Glutamatergic neuron (in vitro differentiated cells): ENCODE results near the gene SPON1. TPM values are rescaled to one million over a fixed set of nuclear protein-coding genes. Genes with fewer than 3 reads are reported as not detected.
"Not testable (repeated sequence)": the region's sequence is repeated elsewhere in the genome, so short reads cannot be mapped to it uniquely, and the experiment has no call there.

ENCODE experiments used
- DNase-seq: peaks from one replicate; pipeline ENCODE4 v3.0.0; 2022
- H3K27ac Mint-ChIP-seq: one replicate; pipeline ENCODE4 v1.8.0; 2020; ENCODE audit warnings: mild to moderate bottlenecking, mixed read lengths, inconsistent platforms; ENCODE audit not compliant: unreplicated experiment
- H3K27me3 Mint-ChIP-seq: one replicate; pipeline ENCODE4 v1.8.0; 2020; ENCODE audit warnings: mild to moderate bottlenecking, moderate library complexity, mixed read lengths, inconsistent platforms; ENCODE audit not compliant: unreplicated experiment
- H3K36me3 Mint-ChIP-seq: one replicate; pipeline ENCODE4 v1.8.0; 2020; ENCODE audit warnings: mild to moderate bottlenecking, mixed read lengths, inconsistent platforms; ENCODE audit not compliant: unreplicated experiment
- H3K4me1 Mint-ChIP-seq: one replicate; pipeline ENCODE4 v1.8.0; 2020; ENCODE audit warnings: mild to moderate bottlenecking, low read depth, mixed read lengths, inconsistent platforms; ENCODE audit not compliant: unreplicated experiment
- H3K4me3 Mint-ChIP-seq: one replicate; pipeline ENCODE4 v1.8.0; 2020; ENCODE audit warnings: mild to moderate bottlenecking, mixed read lengths, inconsistent platforms; ENCODE audit not compliant: unreplicated experiment
- H3K9me3 Mint-ChIP-seq: one replicate; pipeline ENCODE4 v1.8.0; 2020; ENCODE audit warnings: mild to moderate bottlenecking, moderate library complexity, mixed read lengths, inconsistent platforms; ENCODE audit not compliant: unreplicated experiment
- CTCF ChIP-seq: fragments of 200-600 bp; sonication (generic); IDR thresholded peaks from one replicate; pipeline ENCODE4 v1.5.0; 2021; ENCODE audit not compliant: partially characterized antibody, unreplicated experiment
- total RNA-seq: library from RNA; stranded (reverse); fragmentation: NEBNext Ultra II Directional; extraction: Animal tissue kit (Norgen Biotek cat#: 25700); gene quantifications from one replicate; pipeline ENCODE4 v1.2.1, GENCODE V29; 2021; ENCODE audit not compliant: unreplicated experiment

SPON1 gene
- total RNA-seq, 1 donor from 2014 or later = 0.81 TPM

GRCh38 chr11:14275076-14275475 is 312.6 kb downstream of the SPON1 start:
- peaks cover 4% of the 10 kb centered on the region for H3K36me3 Mint-ChIP-seq
- no peak overlapping the region for H3K27ac Mint-ChIP-seq
- TF ChIP-seq CTCF = no peak
- H3K9me3 Mint-ChIP-seq = peaks cover 8% of the 10 kb centered on the region
- peaks cover 7% of the 10 kb centered on the region for H3K27me3 Mint-ChIP-seq
- DNase-seq = no peak
- no peak overlapping the region for H3K4me3 Mint-ChIP-seq
- H3K4me1 Mint-ChIP-seq = no peaks in the 10 kb centered on the region

GRCh38 chr11:14278869-14279268 is 316.3 kb downstream of the SPON1 start:
- not testable (repeated sequence) for H3K4me1 Mint-ChIP-seq, H3K4me3 Mint-ChIP-seq, H3K36me3 Mint-ChIP-seq, H3K27me3 Mint-ChIP-seq, H3K27ac Mint-ChIP-seq, H3K9me3 Mint-ChIP-seq, DNase-seq

GRCh38 chr11:14288189-14288935 is 325.8 kb downstream of the SPON1 start:
- TF ChIP-seq CTCF = no peak
- Mint-ChIP-seq H3K27me3 (no peaks in the 10 kb centered on the region), H3K27ac (no peak overlapping the region), H3K4me1 (no peaks in the 10 kb centered on the region), H3K4me3 (no peak overlapping the region), H3K36me3 (no peaks in the 10 kb centered on the region), H3K9me3 (no peaks in the 10 kb centered on the region)
- no peak for DNase-seq

GRCh38 chr11:14290422-14290821 is 327.9 kb downstream of the SPON1 start:
- no peaks in the 10 kb centered on the region for H3K36me3 Mint-ChIP-seq
- TF ChIP-seq CTCF = no peak
- DNase-seq = no peak
- H3K4me1 Mint-ChIP-seq = no peaks in the 10 kb centered on the region
- no peak overlapping the region for H3K4me3 Mint-ChIP-seq
- no peaks in the 10 kb centered on the region for H3K27me3 Mint-ChIP-seq
- no peak overlapping the region for H3K27ac Mint-ChIP-seq
- peaks cover 1% of the 10 kb centered on the region for H3K9me3 Mint-ChIP-seq

GRCh38 chr11:14299921-14300320 is 337.4 kb downstream of the SPON1 start:
- no peak for TF ChIP-seq CTCF
- no peak for DNase-seq
- no peak overlapping the region for H3K4me3 Mint-ChIP-seq
- H3K9me3 Mint-ChIP-seq = no peaks in the 10 kb centered on the region
- H3K36me3 Mint-ChIP-seq = no peaks in the 10 kb centered on the region
- no peak overlapping the region for H3K27ac Mint-ChIP-seq
- no peaks in the 10 kb centered on the region for H3K4me1 Mint-ChIP-seq
- no peaks in the 10 kb centered on the region for H3K27me3 Mint-ChIP-seq
